ENCODE measurements around the gene SMIM31. TPM values are rescaled to one million over a fixed set of nuclear protein-coding genes. Genes with fewer than 3 reads are reported as not detected.

SMIM31 gene
- total RNA-seq, 1 experiment from 2014 or later, result not detected

DNA sequence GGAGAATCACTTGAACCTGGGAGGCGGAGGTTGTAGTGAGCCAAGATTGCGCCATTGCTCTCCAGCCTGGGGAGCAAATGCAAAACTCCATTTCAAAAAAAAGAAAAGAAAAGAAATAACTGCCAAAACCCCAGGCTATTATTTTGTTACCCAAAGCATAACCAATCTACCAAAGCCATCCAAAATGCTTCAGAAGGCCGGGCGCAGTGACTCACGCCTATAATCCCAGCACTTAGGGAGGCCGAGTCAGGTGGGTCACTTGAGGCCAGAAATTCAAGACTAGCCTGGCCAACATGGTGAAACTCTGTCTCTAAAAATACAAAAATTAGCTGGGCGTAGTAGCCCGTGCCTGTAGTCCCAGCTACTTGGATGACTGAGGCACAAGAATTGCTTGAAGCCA is 49.8 kb downstream of the SMIM31 start:
- Histone ChIP-seq H3F3A (ENCODE audit: insufficient read depth, low read depth) (no peaks in the 10 kb centered on the region), H3K79me2 (ENCODE audit: low read depth) (no peaks in the 10 kb centered on the region), H3K27ac (no peak overlapping the region), H3K4me3 (no peak overlapping the region), H4K20me1 (ENCODE audit: insufficient read depth) (no peaks in the 10 kb centered on the region), H3K36me3 (ENCODE audit: low read depth) (no peaks in the 10 kb centered on the region), H3K9me2 (ENCODE audit: insufficient read depth) (no peaks in the 10 kb centered on the region), H3K4me1 (replicated peaks; ENCODE audit: insufficient read depth) (no peaks in the 10 kb centered on the region), H3K9me3 (ENCODE audit: insufficient read depth, low read depth) (no peaks in the 10 kb centered on the region), H3K4me2 (no peak overlapping the region), H3K27me3 (ENCODE audit: insufficient read depth, low read depth) (no peaks in the 10 kb centered on the region), H2AFZ (no peak overlapping the region)
- no peak for TF ChIP-seq EZH2 (IDR thresholded peaks at IDR 0.05; ENCODE audit: low read depth)
- TF ChIP-seq, protein P1, sequence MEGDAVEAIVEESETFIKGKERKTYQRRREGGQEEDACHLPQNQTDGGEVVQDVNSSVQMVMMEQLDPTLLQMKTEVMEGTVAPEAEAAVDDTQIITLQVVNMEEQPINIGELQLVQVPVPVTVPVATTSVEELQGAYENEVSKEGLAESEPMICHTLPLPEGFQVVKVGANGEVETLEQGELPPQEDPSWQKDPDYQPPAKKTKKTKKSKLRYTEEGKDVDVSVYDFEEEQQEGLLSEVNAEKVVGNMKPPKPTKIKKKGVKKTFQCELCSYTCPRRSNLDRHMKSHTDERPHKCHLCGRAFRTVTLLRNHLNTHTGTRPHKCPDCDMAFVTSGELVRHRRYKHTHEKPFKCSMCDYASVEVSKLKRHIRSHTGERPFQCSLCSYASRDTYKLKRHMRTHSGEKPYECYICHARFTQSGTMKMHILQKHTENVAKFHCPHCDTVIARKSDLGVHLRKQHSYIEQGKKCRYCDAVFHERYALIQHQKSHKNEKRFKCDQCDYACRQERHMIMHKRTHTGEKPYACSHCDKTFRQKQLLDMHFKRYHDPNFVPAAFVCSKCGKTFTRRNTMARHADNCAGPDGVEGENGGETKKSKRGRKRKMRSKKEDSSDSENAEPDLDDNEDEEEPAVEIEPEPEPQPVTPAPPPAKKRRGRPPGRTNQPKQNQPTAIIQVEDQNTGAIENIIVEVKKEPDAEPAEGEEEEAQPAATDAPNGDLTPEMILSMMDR (conservative IDR thresholded peaks at IDR 0.05), result no peak
- BruUV-seq (replicated peaks), result no TSS peak
- DNase-seq, result no peak
- POLR2A ChIA-PET (ENCODE audit: unreplicated experiment), result no interaction called here
- CTCF ChIA-PET, result no interaction called here
- intact Hi-C loops (cut with micrococcal nuclease; ENCODE audit: unreplicated experiment), result no loop called here

DNA sequence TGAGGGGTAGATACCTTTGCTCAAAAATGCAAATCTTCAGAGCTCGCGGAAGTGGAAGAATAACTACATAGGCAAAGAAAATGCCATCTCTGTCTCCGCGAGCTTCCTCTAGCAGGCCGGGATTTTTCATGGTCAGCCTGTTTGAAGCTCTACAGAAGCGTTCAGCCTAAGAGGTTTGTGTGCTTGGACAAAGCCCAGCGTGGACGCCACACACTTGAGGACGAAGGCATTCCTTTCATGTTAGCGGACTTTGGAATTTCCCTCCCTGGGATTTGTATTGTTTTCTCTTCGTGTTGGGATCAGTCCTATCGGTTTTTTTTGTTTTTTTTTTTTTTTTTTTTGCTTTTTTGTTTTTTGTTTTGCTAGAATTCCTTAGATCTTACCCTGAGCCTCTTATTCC is 53.7 kb downstream of the SMIM31 start:
- Histone ChIP-seq H3K9me3 (ENCODE audit: insufficient read depth, low read depth) (no peaks in the 10 kb centered on the region), H3F3A (ENCODE audit: insufficient read depth, low read depth) (no peaks in the 10 kb centered on the region), H3K4me2 (no peak overlapping the region), H4K20me1 (ENCODE audit: insufficient read depth) (no peaks in the 10 kb centered on the region), H3K9me2 (ENCODE audit: insufficient read depth) (no peaks in the 10 kb centered on the region), H3K4me1 (replicated peaks; ENCODE audit: insufficient read depth) (no peaks in the 10 kb centered on the region), H3K27me3 (ENCODE audit: insufficient read depth, low read depth) (no peaks in the 10 kb centered on the region), H3K79me2 (ENCODE audit: low read depth) (no peaks in the 10 kb centered on the region), H3K36me3 (ENCODE audit: low read depth) (no peaks in the 10 kb centered on the region), H3K4me3 (no peak overlapping the region), H3K27ac (no peak overlapping the region), H2AFZ (no peak overlapping the region)
- POLR2A ChIA-PET (ENCODE audit: unreplicated experiment), result no interaction called here
- TF ChIP-seq, protein P1 (conservative IDR thresholded peaks at IDR 0.05), result no peak
- no peak for TF ChIP-seq EZH2 (IDR thresholded peaks at IDR 0.05; ENCODE audit: low read depth)
- CTCF ChIA-PET, result no interaction called here
- no peak for DNase-seq
- intact Hi-C loops (cut with micrococcal nuclease; ENCODE audit: unreplicated experiment), result no loop called here
- no TSS peak for BruUV-seq (replicated peaks)

DNA sequence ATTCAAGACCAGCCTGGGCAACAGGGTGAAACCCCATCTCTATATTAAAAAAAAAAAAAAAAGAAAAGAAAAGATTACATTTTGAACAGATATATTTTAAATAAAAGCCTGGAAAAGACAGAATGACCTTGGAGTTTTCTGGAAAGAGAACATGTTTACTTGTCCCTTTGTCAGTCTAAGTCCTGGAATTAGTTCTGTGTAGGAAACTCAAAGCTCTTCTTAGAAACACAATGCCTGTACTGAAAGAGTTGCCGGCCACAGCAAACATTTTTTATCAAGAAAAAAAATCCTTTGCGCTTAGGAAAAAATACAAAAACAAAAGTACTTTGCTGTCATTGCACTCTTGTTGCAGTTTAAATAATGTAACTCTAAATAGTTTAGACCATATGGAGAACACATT is 59.6 kb downstream of the SMIM31 start:
- TF ChIP-seq, protein P1 (conservative IDR thresholded peaks at IDR 0.05), result no peak
- no peak for TF ChIP-seq EZH2 (IDR thresholded peaks at IDR 0.05; ENCODE audit: low read depth)
- POLR2A ChIA-PET (ENCODE audit: unreplicated experiment), result no interaction called here
- CTCF ChIA-PET, result no interaction called here
- no peak for DNase-seq
- Histone ChIP-seq H3K79me2 (ENCODE audit: low read depth) (no peaks in the 10 kb centered on the region), H3K4me2 (no peak overlapping the region), H3K4me3 (no peak overlapping the region), H3K9me3 (ENCODE audit: insufficient read depth, low read depth) (no peaks in the 10 kb centered on the region), H4K20me1 (ENCODE audit: insufficient read depth) (no peaks in the 10 kb centered on the region), H3K4me1 (replicated peaks; ENCODE audit: insufficient read depth) (no peaks in the 10 kb centered on the region), H3F3A (ENCODE audit: insufficient read depth, low read depth) (no peaks in the 10 kb centered on the region), H3K27ac (no peak overlapping the region), H3K36me3 (ENCODE audit: low read depth) (no peaks in the 10 kb centered on the region), H2AFZ (no peak overlapping the region), H3K9me2 (ENCODE audit: insufficient read depth) (no peaks in the 10 kb centered on the region), H3K27me3 (ENCODE audit: insufficient read depth, low read depth) (no peaks in the 10 kb centered on the region)
- no TSS peak for BruUV-seq (replicated peaks)
- intact Hi-C loops (cut with micrococcal nuclease; ENCODE audit: unreplicated experiment), result no loop called here
